ENCODE results near the gene STT3A.

The STT3A gene

GRCh38 chr11:125618383-125618782, 25.7 kb downstream of the STT3A start:
- TF ChIP-seq GATA2 (IDR thresholded peaks at IDR 0.05; ENCODE audit: low read depth, low read length) (no peak), GATA3 (IDR thresholded peaks at IDR 0.05; ENCODE audit: low read depth, low read length) (no peak)

GRCh38 chr11:125621995-125622394, 29.3 kb downstream of the STT3A start:
- TF ChIP-seq GATA2 (IDR thresholded peaks at IDR 0.05; ENCODE audit: low read depth, low read length), result no peak

GRCh38 chr11:125623064-125623463, 30.4 kb downstream of the STT3A start:
- TF ChIP-seq GATA2 (IDR thresholded peaks at IDR 0.05; ENCODE audit: low read depth, low read length) (no peak), GATA3 (IDR thresholded peaks at IDR 0.05; ENCODE audit: low read depth, low read length) (no peak)

DNA sequence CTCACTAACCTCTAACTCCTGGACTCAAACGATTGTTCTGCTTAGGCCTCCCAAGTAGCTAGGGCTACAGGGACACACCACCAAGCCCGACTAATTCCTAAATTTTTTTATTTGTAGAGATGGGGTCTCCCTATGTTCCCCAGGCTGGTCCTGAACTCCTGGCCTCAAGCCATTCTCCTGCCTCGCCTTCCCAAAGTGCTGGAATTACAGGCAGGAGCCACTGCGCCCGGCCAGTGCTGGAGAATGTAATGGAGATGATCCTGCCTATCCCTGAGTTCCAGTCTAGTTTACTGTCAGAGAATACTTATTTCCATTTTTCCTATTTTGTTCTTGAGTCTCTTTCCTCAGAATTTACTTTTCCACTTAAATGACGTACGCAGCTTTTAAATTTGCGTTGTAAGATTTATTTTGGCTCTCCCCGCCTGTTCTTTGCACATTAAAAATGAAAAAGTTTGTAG, 32.1 kb downstream of the STT3A start, which contains the start of gene CHEK1:
TSS of gene CHEK1 (plus strand) at position 408 of the 458 bp plus-strand sequence. CDS start 1,606 bp downstream, outside the sequence.
- TF ChIP-seq GATA3 (IDR thresholded peaks at IDR 0.05; ENCODE audit: low read depth, low read length), result no peak
- no peak for TF ChIP-seq GATA2 (IDR thresholded peaks at IDR 0.05; ENCODE audit: low read depth, low read length)

DNA sequence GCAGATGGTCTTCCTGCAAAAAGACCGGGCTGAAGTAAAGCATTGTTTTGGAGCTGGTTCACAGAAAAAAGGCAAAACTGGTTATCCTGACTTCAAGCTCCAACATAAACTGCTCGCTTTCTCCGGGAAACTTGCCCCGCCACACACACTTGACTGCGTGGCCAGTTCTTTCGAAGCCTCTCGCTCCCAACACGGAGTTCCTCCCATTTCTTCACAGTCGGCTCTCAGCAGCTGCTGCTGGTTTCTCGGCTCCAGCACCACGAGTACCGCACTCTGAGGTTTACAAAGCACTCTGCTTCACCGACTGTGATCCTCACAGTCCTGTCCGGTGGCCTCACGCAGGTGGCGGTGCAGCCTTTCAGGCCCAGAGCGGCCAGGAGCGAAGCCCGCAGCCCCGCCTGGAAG, 32.6 kb downstream of the STT3A start:
- TF ChIP-seq GATA2 (IDR thresholded peaks at IDR 0.05; ENCODE audit: low read depth, low read length) (no peak), GATA3 (IDR thresholded peaks at IDR 0.05; ENCODE audit: low read depth, low read length) (no peak)

DNA sequence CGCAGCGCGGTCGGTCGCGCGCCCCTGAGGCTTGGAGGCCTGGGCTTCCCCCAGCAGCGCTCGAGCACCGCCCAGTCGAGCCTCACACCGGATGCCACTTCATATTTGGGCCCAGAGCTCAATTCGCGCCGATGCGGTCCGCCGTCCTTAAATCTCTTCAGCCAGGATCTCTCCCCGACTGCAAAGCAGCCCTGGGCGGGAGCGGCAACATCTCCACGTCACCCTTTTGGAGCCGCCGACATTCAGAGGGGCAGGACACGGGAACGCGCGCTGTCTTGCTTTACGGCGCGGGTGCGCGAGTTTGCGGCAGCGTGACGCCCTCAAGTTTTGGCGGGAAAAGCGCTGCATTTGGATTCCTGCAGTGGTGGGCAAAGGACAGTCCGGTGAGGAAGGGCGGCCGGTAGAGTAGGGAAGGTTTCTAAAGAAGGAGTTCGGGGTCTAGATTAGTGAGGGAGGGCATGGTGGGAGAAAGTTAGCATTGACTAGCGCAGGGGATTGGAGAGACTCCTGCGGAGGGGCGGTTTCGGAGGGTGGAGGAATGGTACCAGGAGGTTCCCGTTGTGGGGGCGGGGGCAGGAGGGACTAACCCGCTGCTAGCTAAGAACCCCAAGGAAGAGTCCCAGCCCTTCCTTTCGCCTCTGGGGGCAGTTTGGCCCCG, 33.1 kb downstream of the STT3A start:
- TF ChIP-seq GATA2 (IDR thresholded peaks at IDR 0.05; ENCODE audit: low read depth, low read length) (no peak), GATA3 (IDR thresholded peaks at IDR 0.05; ENCODE audit: low read depth, low read length) (no peak)

DNA sequence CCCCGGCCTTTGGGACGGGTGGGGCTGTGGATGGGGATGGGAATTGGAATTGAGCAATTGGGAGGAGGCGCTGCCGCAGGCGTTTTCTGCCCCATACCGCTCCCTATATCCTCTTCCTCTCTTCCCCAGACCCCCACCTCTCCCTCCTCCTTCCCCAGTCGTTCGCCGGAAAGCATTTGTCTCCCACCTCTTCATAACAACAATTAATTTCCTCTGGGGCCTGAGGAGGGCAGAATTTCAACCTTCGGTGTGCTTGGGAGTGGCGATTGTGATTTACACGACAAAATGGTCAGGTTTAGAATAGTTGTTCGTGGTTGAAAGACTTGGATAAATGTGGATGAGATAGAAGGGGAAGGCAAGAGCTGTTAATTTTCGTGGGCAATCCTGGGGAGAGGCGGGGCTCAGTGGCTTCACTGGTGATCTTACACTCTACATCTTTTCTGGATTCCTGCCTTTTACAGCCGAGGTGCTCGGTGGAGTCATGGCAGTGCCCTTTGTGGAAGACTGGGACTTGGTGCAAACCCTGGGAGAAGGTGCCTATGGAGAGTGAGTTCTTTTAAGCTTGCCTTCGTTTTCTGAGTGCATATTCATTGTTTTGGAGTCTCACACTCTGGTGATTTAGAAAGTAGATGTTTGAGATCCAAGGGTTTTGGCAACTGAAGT, 33.8 kb downstream of the STT3A start:
- TF ChIP-seq GATA2 (IDR thresholded peaks at IDR 0.05; ENCODE audit: low read depth, low read length) (no peak), GATA3 (IDR thresholded peaks at IDR 0.05; ENCODE audit: low read depth, low read length) (no peak)

- no peak for TF ChIP-seq GATA3 (IDR thresholded peaks at IDR 0.05; ENCODE audit: low read depth, low read length)
- TF ChIP-seq GATA2 (IDR thresholded peaks at IDR 0.05; ENCODE audit: low read depth, low read length), result no peak
Measured at GRCh38 chr11:125627236-125627910, 34.7 kb downstream of the STT3A start.

GRCh38 chr11:125637840-125638239, 45.2 kb downstream of the STT3A start:
- no peak for TF ChIP-seq GATA3 (IDR thresholded peaks at IDR 0.05; ENCODE audit: low read depth, low read length)
- no peak for TF ChIP-seq GATA2 (IDR thresholded peaks at IDR 0.05; ENCODE audit: low read depth, low read length)

DNA sequence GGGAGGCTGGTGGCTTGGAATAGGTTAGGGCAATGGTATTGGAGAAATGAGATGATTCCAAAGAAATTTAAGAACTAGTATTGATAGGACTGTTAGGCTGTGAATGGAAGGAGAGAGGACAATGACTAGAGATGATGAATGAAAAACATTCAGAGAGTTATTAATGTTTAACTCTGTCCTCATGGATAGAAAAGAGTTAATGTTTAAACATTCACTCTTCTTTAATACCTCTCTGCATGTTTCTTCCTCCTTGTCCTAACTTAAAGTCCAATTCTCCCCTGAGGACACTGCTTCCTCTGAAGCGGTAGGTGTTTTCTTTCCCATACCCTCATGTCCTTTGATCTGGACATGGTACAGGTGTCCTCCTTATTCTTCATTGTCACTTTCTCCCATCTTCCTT, 45.7 kb downstream of the STT3A start:
- no peak for TF ChIP-seq GATA2 (IDR thresholded peaks at IDR 0.05; ENCODE audit: low read depth, low read length)
- TF ChIP-seq GATA3 (IDR thresholded peaks at IDR 0.05; ENCODE audit: low read depth, low read length), result no peak

DNA sequence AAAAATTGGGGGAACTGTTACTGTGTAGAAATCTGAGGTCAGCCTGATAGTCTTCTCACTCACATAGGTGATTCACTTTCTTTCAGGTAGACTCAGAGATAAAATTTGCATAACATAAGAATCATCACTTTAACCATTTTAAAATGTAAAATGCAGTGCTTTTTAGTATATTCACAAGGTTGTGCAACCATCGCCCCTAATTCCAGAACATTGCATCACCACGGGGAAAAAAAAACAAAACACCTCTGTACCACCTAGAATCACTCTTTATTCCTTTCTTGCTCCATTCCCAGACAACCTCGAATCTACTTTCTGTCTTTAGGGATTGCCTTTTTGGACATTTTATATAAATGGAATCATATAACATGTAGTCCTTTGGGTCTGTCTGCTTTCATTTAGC, 53.2 kb downstream of the STT3A start:
- no peak for TF ChIP-seq GATA3 (IDR thresholded peaks at IDR 0.05; ENCODE audit: low read depth, low read length)
- TF ChIP-seq GATA2 (IDR thresholded peaks at IDR 0.05; ENCODE audit: low read depth, low read length), result no peak

DNA sequence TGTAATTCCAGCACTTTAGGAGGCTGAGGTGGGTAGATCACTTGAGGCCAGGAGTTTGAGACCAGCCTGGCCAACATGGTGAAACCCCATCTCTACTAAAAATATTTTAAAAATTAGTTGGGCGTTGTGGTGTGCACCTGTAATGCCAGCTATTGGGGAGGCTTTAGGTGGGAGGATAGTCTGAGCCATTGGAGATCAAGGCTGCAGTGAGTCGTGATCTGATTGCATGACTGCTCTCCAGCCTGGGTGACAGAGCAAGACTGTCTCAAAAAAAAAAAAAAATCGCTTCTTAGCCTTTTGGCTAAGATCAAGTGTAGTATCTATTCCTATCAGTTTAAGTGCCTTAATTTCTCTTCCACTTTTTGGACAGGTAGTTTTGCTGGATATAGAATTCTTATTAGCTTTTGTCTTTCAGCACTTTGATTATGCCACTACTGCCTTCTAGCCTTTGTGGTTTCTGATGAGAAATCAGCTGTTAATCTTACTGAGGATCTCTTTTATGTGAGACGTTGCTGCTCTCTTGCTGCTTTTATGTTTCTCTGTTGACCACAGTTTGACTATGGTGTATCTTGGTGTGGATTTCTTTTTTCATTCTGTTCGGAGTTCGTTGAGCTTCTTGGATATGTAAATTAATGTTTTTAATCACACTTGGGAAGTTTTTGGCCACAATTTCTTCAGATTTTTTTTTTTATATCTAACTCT, 57.0 kb downstream of the STT3A start:
- no peak for TF ChIP-seq GATA3 (IDR thresholded peaks at IDR 0.05; ENCODE audit: low read depth, low read length)
- no peak for TF ChIP-seq GATA2 (IDR thresholded peaks at IDR 0.05; ENCODE audit: low read depth, low read length)

- no peak for TF ChIP-seq GATA2 (IDR thresholded peaks at IDR 0.05; ENCODE audit: low read depth, low read length)
- no peak for TF ChIP-seq GATA3 (IDR thresholded peaks at IDR 0.05; ENCODE audit: low read depth, low read length)
Measured at GRCh38 chr11:125662689-125663088, 70.0 kb downstream of the STT3A start.

GRCh38 chr11:125663910-125664309, 71.3 kb downstream of the STT3A start:
- no peak for TF ChIP-seq GATA2 (IDR thresholded peaks at IDR 0.05; ENCODE audit: low read depth, low read length)
- TF ChIP-seq GATA3 (IDR thresholded peaks at IDR 0.05; ENCODE audit: low read depth, low read length), result no peak
